Kidney glomerular epithelial cell (primary cell): ENCODE results near the gene AHNAK2.

Experiments used
- DNase-seq: peaks from one replicate; lab custom pipeline; 2025; lab: John Stamatoyannopoulos, UW

AHNAK2 gene

DNA sequence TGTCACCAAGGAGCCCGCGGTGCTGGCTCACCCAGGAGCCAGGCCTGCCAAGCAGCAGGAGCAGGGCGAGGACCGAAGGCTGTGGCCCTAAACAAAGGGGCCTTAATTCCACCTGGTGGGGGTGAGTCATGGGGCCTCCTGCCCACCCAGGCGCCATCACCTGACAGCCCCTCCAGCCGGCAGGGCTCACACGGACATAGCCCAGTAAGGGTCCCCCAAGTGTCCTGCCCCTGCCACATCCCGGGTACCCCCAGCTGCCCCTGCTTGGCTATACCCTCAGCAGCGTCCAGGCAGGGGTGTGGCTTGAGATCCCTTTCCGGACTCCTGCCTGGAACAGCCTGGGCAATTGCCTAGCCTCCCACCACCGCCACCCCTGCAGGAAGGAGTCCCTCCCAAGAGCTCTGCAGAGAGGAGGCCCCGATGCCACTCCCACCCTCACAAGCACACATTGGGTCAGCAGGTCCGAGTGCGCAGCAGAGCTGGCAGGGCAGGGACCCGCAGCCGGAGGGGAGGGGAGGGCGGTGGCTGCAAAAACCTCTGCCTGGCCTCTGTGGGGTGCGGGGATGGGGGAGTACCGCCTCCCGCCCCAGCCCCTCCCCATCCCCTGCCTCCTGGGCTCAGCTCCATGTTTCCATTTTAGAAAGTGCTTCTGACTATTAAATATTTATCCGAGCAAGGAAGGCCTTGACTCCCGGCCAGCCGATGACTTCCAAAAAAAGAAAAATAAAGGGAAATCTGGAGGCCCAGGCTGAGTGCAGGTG, 4.6 kb downstream of the AHNAK2 start:
- DNase-seq, result peak; percentile 81

DNA sequence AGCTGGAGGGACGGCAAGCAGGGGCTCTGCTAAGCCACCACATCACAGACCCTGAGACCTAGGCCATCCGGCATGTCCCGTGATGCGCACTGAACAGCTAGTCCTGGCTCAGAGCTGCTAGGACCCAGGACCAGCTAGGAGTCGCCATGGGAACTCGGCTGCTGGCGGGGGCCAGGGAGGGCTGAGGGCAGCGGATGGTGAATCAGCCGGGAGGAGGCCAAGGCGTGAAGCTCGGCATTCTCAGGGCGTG, 5.1 kb downstream of the AHNAK2 start:
- DNase-seq, result peak; percentile 92

DNA sequence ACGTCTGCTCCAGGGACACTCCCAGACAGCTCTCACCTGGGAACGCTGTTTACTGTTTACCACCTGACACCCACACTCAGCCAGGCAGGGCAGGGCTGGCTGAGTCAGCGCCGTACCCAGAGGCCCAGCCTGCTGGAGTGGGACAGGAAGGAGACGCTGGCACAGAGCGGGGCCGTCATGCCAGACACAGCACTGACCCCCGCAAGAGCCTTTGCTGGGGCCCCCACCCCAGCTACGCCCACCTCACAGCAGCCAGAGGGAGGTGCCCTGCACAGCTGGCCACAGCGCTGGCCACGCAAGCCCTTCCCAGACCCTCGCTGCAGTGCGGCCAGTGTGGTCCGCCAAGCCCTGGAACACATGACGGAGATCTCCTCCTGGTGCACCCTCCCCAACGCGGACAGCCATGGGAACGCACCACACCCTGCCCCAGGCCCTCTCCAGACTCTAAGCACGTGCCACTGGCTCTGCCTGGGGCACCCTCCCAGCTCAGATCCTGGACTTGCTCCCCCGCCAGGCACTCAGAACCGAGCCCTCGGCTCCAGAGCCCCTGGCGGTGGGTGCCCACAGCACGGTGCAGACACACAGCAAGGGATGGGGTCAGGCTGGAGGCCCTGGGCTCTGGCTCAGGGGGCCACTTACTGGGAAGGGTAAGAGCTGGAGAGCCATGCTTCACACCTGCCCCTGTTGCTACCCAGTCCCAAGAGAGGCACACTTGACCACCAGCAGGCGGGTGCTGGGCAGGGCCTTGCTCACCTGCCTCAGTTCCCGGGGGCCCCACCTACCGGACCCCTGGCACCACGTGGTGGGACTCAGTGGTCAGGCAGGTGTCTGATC, 5.7 kb downstream of the AHNAK2 start:
- DNase-seq, result peak; percentile 56

DNA sequence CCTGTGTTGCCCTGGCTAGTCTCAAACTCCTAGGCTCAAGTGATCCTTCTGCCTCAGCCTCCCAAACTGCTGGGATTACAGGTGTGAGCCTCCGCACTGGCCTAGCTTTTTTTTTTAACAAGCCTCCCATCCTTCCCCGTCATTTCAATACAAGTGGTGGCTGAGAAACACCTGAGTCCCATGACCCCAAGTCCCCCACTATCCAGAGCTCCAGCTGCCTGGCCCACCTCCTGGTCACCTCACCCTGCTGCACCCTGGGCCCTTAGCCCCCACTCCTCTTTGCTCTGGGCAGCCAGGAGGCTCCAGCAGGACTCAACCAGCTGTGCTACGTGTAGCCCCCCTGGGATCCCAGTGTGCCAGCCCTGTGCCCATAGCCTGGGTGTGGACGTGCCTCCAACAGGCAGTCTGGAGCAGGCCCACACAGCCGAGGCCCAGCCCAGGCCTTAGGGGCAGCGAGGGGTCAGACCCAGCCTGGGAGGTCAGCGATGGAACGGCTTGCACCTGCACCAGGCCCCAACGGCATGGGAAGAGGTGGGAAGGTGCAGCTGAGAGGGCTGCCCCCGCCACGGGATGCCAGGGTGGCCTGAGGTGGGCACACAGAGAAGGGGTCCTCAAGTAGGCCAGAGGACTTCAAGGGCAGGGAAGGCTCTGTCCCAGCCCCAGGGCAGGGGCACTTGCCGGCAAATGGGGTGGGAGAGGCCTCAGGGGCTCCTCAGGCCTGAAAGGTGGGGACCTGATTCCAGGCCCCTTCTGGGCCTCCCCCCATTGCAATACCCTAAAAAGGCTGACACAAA, 6.5 kb downstream of the AHNAK2 start:
- no peak for DNase-seq

- DNase-seq, result peak; percentile 20
Observed at GRCh38 chr14:104970231-104971068, 7.7 kb downstream of the AHNAK2 start.

DNA sequence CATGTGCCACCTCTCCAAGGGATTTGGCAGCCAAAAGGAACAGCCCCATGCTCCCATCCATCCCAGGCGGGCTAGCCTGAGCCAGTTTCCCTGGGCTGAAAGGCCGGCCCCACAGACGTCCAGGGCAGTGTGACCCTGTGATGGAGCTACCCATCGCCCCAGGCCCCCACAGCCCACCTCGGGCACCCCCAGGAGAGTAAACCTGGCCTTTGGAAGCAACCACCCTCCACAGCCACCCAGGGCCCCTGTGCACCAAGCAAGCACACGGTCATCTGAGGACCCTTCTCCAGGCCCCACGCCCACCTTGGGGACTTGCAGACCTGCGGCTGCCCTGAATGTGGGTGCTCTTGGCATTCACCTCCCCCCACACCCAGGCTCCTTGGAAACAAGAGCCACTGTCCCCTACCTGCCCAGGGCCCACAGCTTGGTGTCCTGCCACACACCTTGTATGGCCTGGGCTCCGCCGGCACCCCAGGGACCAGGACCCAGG, 8.4 kb downstream of the AHNAK2 start:
- DNase-seq, result no peak

DNA sequence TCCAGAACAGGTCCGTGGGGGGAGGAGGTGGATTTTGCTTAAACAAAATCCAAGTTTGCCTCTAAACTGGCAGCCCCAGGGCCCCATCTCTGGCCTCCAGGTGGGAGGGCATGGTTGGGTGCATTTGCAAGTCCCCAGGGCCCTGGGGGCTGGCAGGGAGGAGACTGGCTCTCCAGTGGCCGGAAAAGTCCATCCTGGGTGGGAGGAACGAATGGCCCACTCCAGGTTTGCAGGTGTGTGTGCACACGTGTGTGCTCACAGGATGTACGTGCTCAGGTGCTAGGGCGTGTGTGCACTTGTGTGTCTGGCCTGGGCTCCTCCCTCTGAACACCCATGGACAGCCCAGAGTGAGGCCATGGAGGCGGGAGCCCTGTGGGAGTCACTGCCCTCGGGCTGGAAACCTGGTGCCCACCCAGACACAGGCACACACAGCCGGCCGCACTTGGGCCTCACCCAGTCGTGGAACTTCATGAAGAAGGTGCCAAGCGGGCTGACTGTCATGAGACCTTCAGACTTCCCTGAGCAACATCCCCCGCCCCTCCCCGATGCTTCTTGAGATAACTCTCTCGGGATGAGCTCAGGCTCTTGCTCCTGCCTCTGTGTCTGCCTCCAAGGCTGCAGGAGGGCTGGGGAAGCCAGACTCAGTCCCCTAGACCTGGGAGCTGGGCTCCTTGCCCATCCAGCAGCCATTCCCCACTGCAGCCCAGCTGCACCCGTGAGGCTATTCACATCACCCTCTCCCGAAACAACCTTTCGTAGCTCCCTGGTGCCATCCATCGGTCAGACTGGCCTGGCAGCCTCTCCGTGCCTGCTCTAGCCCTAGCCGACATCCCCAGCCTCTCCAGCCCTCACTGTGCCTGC, 9.4 kb downstream of the AHNAK2 start:
- peak; percentile 29 for DNase-seq

GRCh38 chr14:104968153-104968527, 10.0 kb downstream of the AHNAK2 start:
- DNase-seq, result peak; percentile 45

GRCh38 chr14:104967386-104968152, 10.6 kb downstream of the AHNAK2 start:
- DNase-seq, result peak; percentile 45

DNA sequence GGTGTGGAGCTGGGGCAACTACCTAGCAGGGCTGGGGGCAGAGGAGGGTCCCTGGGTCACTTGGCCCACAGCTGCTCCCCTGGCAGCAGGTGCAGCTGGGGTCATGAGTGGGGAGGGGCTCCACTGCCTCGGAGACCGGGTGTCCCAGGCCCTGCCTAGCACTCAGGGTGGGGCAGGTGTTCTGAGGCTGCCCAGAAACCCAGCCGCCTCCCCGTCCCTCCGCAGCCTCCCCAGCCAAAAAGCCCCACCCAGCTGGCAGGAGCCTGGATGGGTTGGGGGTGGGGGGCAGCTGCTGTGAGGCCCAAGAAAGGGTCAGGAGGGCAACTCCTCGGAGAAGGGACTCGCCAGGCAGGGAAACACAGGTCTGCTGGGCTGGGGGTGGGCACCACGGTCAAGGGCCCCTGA, 11.2 kb downstream of the AHNAK2 start:
- DNase-seq, result no peak

DNA sequence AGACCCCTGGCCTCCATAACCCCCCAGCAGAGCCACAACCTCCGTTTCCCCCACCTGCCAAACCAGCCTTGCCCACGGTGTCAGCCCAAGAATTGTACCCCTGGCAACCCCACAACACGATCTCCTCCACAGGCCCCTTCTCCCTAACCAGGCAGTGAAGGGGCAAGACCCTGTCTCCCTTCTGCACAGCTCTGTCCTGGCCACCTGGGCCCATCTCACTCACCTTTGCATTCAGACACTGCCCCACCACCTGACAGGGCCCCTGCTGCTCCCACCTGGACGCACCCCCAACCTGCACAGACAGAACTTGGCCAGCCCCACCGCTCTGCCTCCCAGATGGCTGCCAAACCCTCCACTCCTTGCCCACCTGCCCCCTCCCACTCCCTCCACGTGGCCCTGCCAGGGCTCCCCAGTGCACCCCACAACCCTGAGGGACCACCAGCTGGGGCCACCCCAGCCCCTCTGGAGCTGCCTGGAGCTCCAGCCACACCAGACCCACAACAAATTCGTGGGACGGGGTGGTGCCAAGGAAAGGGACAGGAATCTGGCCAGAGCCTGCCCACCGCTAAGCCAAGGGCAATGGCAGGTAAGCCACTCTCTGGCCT, 11.8 kb downstream of the AHNAK2 start:
- DNase-seq, result no peak

GRCh38 chr14:104965561-104966231, 12.5 kb downstream of the AHNAK2 start:
- no peak for DNase-seq

- DNase-seq, result no peak
Observed at GRCh38 chr14:104964546-104964945, 13.6 kb downstream of the AHNAK2 start.

GRCh38 chr14:104957146-104958113, 20.7 kb downstream of the AHNAK2 start:
- DNase-seq, result no peak

DNA sequence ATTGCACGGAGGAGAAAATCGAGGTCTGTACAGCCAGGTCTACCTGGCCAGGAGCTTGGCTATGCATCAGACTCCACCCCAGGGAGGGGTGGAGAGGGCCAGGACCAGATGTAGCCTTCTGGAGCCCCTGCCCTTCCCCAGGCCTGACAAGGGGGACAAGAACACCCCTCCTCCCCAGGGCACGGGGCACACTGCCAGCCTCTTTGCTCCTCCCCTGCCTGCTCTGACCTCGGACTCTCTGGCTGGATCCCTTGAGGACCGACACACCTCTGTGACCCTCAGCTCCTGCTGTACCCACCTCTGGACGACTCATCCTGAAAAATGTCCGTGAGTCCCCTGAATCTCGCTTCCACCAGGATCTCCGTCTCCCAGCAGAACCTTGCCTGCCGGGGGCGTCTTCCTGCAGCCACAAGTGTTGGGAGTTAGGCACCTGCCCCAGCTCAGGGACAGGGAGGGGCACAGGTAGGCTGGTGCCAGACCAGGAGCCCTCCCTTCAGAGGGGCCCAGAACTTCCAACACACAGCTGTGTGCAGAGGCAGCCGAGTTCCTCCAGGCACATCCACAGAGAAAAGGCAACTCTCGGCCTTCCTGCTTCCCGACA, 21.8 kb downstream of the AHNAK2 start:
- no peak for DNase-seq

DNA sequence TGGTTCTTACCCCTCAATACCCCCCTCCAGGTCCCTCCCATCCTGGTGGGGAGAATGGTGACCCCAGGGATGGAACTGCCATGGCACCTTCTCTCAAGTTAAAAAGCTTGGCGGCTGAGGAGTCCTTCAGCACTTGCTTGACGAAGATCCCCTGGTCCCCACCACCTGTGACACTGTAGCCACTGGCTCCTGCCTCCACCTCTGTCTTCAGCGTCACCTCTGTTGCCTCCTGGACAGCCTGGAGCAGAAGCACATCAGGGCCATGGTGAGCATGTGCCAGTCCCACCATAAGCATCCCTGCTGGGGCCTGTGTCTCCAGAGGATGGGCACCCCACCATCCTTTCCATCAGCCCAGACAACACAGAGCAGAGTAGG, 22.8 kb downstream of the AHNAK2 start:
- no peak for DNase-seq

- no peak for DNase-seq
Observed at GRCh38 chr14:104954746-104955395, 23.3 kb downstream of the AHNAK2 start.
